Measurements from ENCODE around the gene LMAN1L.

The LMAN1L gene

GRCh38 chr15:74863239-74864056 lies 50.8 kb downstream of the LMAN1L start:
- FAIRE-seq, result no peak

GRCh38 chr15:74864296-74864695 lies 51.7 kb downstream of the LMAN1L start:
- FAIRE-seq, result no peak

- no peak for FAIRE-seq
Measured at GRCh38 chr15:74865316-74865715, 52.7 kb downstream of the LMAN1L start.

- no peak for FAIRE-seq
Measured at GRCh38 chr15:74866090-74866489, 53.5 kb downstream of the LMAN1L start.

GRCh38 chr15:74867466-74868038 lies 54.9 kb downstream of the LMAN1L start:
- no peak for FAIRE-seq

GRCh38 chr15:74868059-74868458 lies 55.4 kb downstream of the LMAN1L start:
- FAIRE-seq, result no peak

GRCh38 chr15:74869372-74869725 lies 56.7 kb downstream of the LMAN1L start:
- no peak for FAIRE-seq

GRCh38 chr15:74869726-74870407 lies 57.2 kb downstream of the LMAN1L start:
- no peak for FAIRE-seq

GRCh38 chr15:74870436-74871215 lies 58.0 kb downstream of the LMAN1L start:
- FAIRE-seq, result no peak

GRCh38 chr15:74872702-74873035 lies 60.0 kb downstream of the LMAN1L start:
- FAIRE-seq, result no peak

- no peak for FAIRE-seq
Measured at GRCh38 chr15:74873036-74873755, 60.6 kb downstream of the LMAN1L start, which contains the start of gene SCAMP2. Gene SCAMP2, minus strand, starts transcription at chr15:74873365. Its CDS starts 110 bp downstream, at chr15:74873255.

GRCh38 chr15:74873756-74874424 lies 61.3 kb downstream of the LMAN1L start:
- FAIRE-seq, result no peak
